Measurements from ENCODE around the gene NCAM2.

Gene NCAM2

DNA sequence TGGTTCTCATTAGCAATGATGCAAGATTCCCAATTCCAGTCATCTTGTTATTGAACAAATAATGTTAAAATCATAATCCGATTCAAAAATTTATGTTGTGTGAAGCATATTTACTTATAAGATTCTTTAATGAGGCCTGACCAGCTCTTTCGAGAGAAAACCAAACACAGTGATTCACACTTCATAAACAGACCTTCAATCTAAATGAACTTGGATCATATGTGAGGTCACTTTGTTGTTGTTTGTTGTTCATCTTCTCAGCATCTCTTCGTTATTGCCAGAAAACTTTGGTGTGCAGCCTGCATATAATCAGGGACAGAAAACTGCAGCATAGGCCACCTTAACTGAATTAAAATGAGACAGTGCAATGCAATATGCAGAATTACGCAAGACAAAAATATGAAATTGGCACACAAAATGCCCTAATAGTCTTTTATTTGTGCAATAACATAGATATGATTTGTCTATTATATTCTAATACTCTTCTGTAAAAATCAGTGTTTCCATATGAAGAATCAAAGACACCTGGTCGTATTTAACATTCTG is 30.1 kb downstream of the NCAM2 start:
- Histone ChIP-seq H3K4me1 (ENCODE audit: control insufficient read depth, low read depth, low read length) (no peaks in the 10 kb centered on the region), H4K8ac (ENCODE audit: low read depth, low read length) (no peak overlapping the region), H3K79me2 (ENCODE audit: control insufficient read depth, insufficient read depth, low read length) (no peaks in the 10 kb centered on the region), H3K27me3 (ENCODE audit: insufficient read depth, low read length, poor library complexity) (no peaks in the 10 kb centered on the region), H4K5ac (ENCODE audit: low read length) (no peak overlapping the region), H3K4me3 (ENCODE audit: low read length) (no peak overlapping the region), H3K4me2 (ENCODE audit: low read length) (no peak overlapping the region), H3K79me1 (ENCODE audit: low read length) (no peaks in the 10 kb centered on the region), H3K23ac (ENCODE audit: low read length) (no peak overlapping the region), H3K56ac (ENCODE audit: low read length) (no peak overlapping the region), H3K4ac (ENCODE audit: low read depth, low read length) (no peak overlapping the region), H2BK5ac (ENCODE audit: low read length) (no peak overlapping the region), H3K36me3 (ENCODE audit: control insufficient read depth, insufficient read depth, low read length) (no peaks in the 10 kb centered on the region), H2BK15ac (replicated peaks; ENCODE audit: low read depth) (no peak overlapping the region), H2AK5ac (ENCODE audit: low read length) (no peak overlapping the region), H3K18ac (ENCODE audit: low read length) (no peak overlapping the region), H3K9ac (ENCODE audit: low read length) (no peak overlapping the region), H3K27ac (ENCODE audit: low read depth, low read length) (no peak overlapping the region), H2BK120ac (ENCODE audit: low read depth, low read length) (no peak overlapping the region)
- no peak for DNase-seq
- no CpG with 5 or more reads among the region's 5 CpGs for WGBS (ENCODE audit: extremely low coverage, insufficient coverage, low lambda C conversion rate)

DNA sequence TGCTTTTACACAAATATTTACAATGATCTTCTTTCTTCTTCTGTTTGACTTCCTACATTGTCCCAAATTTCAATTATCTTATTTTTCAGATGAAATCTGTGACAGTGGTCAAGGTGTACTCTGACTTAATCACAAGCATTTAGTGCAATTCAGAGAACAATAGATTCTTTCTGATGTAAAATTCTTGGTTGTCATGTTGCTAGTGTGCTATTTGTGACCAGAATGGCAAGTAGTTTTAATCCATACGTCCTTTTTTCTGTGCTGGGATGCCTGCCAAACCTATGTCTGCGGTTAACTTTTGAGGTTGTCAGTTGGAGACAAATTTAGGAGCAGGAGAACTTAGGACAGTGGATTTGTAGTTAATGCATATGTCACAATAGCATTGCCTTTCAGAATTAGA is 31.0 kb downstream of the NCAM2 start:
- no peaks in the 10 kb centered on the region for H3K79me2 ChIP-seq (ENCODE audit: control insufficient read depth, insufficient read depth, low read length)
- no peak overlapping the region for H2BK15ac ChIP-seq (replicated peaks; ENCODE audit: low read depth)
- H3K27me3 ChIP-seq (ENCODE audit: insufficient read depth, low read length, poor library complexity) = no peaks in the 10 kb centered on the region
- no peak overlapping the region for H3K27ac ChIP-seq (ENCODE audit: low read depth, low read length)
- no peaks in the 10 kb centered on the region for H3K4me1 ChIP-seq (ENCODE audit: control insufficient read depth, low read depth, low read length)
- H3K4me3 ChIP-seq (ENCODE audit: low read length) = no peak overlapping the region
- no peaks in the 10 kb centered on the region for H3K36me3 ChIP-seq (ENCODE audit: control insufficient read depth, insufficient read depth, low read length)
- H3K4me2 ChIP-seq (ENCODE audit: low read length) = no peak overlapping the region
- no peak overlapping the region for H2BK120ac ChIP-seq (ENCODE audit: low read depth, low read length)
- no peak overlapping the region for H3K56ac ChIP-seq (ENCODE audit: low read length)
- no peak for DNase-seq
- H4K8ac ChIP-seq (ENCODE audit: low read depth, low read length) = no peak overlapping the region
- no peak overlapping the region for H3K23ac ChIP-seq (ENCODE audit: low read length)
- H4K5ac ChIP-seq (ENCODE audit: low read length) = no peak overlapping the region
- no peak overlapping the region for H3K9ac ChIP-seq (ENCODE audit: low read length)
- no peaks in the 10 kb centered on the region for H3K79me1 ChIP-seq (ENCODE audit: low read length)
- WGBS (ENCODE audit: extremely low coverage, insufficient coverage, low lambda C conversion rate) = no CpG with 5 or more reads among the region's 2 CpGs
- H2AK5ac ChIP-seq (ENCODE audit: low read length) = no peak overlapping the region
- H3K18ac ChIP-seq (ENCODE audit: low read length) = no peak overlapping the region
- H3K4ac ChIP-seq (ENCODE audit: low read depth, low read length) = no peak overlapping the region
- no peak overlapping the region for H2BK5ac ChIP-seq (ENCODE audit: low read length)

DNA sequence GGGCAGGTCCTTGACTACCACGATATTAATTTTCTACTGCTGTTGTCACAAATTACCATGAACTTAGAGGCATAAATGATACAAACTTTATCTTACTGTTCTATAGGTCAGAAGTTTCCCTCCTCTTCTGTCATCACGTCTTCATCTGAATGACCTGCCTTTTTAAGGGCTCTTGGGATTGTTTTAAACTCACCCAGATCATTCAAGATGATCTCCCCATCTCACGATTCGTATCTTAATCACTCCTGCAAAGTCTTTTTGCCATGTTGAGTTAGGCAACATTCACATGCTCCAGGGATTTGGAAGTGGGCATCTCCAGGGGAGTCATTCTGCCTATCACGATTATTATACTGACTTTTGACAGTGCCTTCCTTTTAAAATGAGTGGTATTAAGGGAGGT is 32.1 kb downstream of the NCAM2 start:
- Histone ChIP-seq H2AK5ac (ENCODE audit: low read length) (no peak overlapping the region), H3K23ac (ENCODE audit: low read length) (no peak overlapping the region), H4K8ac (ENCODE audit: low read depth, low read length) (no peak overlapping the region), H3K27me3 (ENCODE audit: insufficient read depth, low read length, poor library complexity) (no peaks in the 10 kb centered on the region), H3K4me3 (ENCODE audit: low read length) (no peak overlapping the region), H3K56ac (ENCODE audit: low read length) (no peak overlapping the region), H2BK5ac (ENCODE audit: low read length) (no peak overlapping the region), H3K4ac (ENCODE audit: low read depth, low read length) (no peak overlapping the region), H3K27ac (ENCODE audit: low read depth, low read length) (no peak overlapping the region), H2BK120ac (ENCODE audit: low read depth, low read length) (no peak overlapping the region), H4K5ac (ENCODE audit: low read length) (no peak overlapping the region), H2BK15ac (replicated peaks; ENCODE audit: low read depth) (no peak overlapping the region), H3K36me3 (ENCODE audit: control insufficient read depth, insufficient read depth, low read length) (no peaks in the 10 kb centered on the region), H3K79me1 (ENCODE audit: low read length) (no peaks in the 10 kb centered on the region), H3K4me2 (ENCODE audit: low read length) (no peak overlapping the region), H3K4me1 (ENCODE audit: control insufficient read depth, low read depth, low read length) (no peaks in the 10 kb centered on the region), H3K79me2 (ENCODE audit: control insufficient read depth, insufficient read depth, low read length) (no peaks in the 10 kb centered on the region), H3K18ac (ENCODE audit: low read length) (no peak overlapping the region), H3K9ac (ENCODE audit: low read length) (no peak overlapping the region)
- DNase-seq = no peak
- no CpG with 5 or more reads among the region's 5 CpGs for WGBS (ENCODE audit: extremely low coverage, insufficient coverage, low lambda C conversion rate)

DNA sequence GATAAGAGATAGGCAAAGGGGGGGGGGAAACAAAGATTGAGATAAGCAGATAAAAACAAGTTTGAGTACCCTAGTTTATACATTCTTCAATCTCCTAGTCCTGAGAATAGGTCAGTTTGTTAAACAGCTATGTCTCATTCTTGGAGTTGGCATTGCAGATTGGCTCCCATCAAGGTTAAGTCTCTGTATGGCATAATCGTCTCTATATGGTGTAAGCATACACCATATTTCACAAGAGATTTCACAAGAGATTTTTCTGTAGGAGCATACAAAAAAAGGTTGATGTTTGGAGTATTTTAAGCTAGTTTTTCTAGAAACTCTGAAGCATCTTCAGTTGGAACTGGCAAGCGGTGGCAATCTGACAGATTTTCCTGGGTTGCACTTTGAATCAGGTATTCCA is 35.8 kb downstream of the NCAM2 start:
- Histone ChIP-seq H3K4me3 (ENCODE audit: low read length) (no peak overlapping the region), H3K4me2 (ENCODE audit: low read length) (no peak overlapping the region), H2BK5ac (ENCODE audit: low read length) (no peak overlapping the region), H3K4ac (ENCODE audit: low read depth, low read length) (no peak overlapping the region), H3K9ac (ENCODE audit: low read length) (no peak overlapping the region), H4K5ac (ENCODE audit: low read length) (no peak overlapping the region), H3K18ac (ENCODE audit: low read length) (no peak overlapping the region), H3K56ac (ENCODE audit: low read length) (no peak overlapping the region), H3K27ac (ENCODE audit: low read depth, low read length) (no peak overlapping the region), H3K79me2 (ENCODE audit: control insufficient read depth, insufficient read depth, low read length) (no peaks in the 10 kb centered on the region), H2BK120ac (ENCODE audit: low read depth, low read length) (no peak overlapping the region), H3K79me1 (ENCODE audit: low read length) (no peaks in the 10 kb centered on the region), H3K23ac (ENCODE audit: low read length) (no peak overlapping the region), H3K27me3 (ENCODE audit: insufficient read depth, low read length, poor library complexity) (no peaks in the 10 kb centered on the region), H4K8ac (ENCODE audit: low read depth, low read length) (no peak overlapping the region), H3K36me3 (ENCODE audit: control insufficient read depth, insufficient read depth, low read length) (no peaks in the 10 kb centered on the region), H2BK15ac (replicated peaks; ENCODE audit: low read depth) (no peak overlapping the region), H2AK5ac (ENCODE audit: low read length) (no peak overlapping the region), H3K4me1 (ENCODE audit: control insufficient read depth, low read depth, low read length) (no peaks in the 10 kb centered on the region)
- no CpG with 5 or more reads among the region's 2 CpGs for WGBS (ENCODE audit: extremely low coverage, insufficient coverage, low lambda C conversion rate)
- no peak for DNase-seq

DNA sequence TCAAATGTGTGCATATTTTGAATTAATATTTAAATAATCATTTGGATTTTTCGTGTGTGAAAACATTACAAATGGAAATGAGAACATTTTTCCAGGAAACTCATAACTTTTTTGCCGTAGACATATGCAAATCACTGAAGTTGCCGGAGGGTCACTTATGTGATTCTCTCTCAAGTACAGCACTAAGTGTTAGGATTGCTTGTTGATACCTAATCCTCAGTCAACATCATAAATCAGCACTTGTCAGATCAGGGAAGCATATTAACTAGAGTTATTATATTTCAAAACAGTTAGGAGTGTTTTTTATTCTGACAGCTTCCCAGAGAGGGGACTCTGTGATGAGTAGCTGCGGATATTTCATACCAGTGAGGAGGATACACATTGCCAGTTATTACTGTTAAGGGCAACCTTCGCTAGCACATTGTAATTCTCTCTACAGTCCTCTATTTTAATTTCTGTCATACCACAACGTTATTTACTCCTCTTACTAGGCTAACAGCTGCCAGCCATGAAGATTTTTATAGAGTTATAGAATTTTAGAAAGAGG is 41.5 kb downstream of the NCAM2 start:
- Histone ChIP-seq H3K4me2 (ENCODE audit: low read length) (no peak overlapping the region), H2BK15ac (replicated peaks; ENCODE audit: low read depth) (no peak overlapping the region), H2BK5ac (ENCODE audit: low read length) (no peak overlapping the region), H2AK5ac (ENCODE audit: low read length) (no peak overlapping the region), H4K8ac (ENCODE audit: low read depth, low read length) (no peak overlapping the region), H3K79me2 (ENCODE audit: control insufficient read depth, insufficient read depth, low read length) (no peaks in the 10 kb centered on the region), H2BK120ac (ENCODE audit: low read depth, low read length) (no peak overlapping the region), H3K18ac (ENCODE audit: low read length) (no peak overlapping the region), H4K5ac (ENCODE audit: low read length) (no peak overlapping the region), H3K36me3 (ENCODE audit: control insufficient read depth, insufficient read depth, low read length) (no peaks in the 10 kb centered on the region), H3K4me3 (ENCODE audit: low read length) (no peak overlapping the region), H3K9ac (ENCODE audit: low read length) (no peak overlapping the region), H3K4ac (ENCODE audit: low read depth, low read length) (no peak overlapping the region), H3K23ac (ENCODE audit: low read length) (no peak overlapping the region), H3K4me1 (ENCODE audit: control insufficient read depth, low read depth, low read length) (no peaks in the 10 kb centered on the region), H3K56ac (ENCODE audit: low read length) (no peak overlapping the region), H3K79me1 (ENCODE audit: low read length) (no peaks in the 10 kb centered on the region), H3K27me3 (ENCODE audit: insufficient read depth, low read length, poor library complexity) (no peaks in the 10 kb centered on the region), H3K27ac (ENCODE audit: low read depth, low read length) (no peak overlapping the region)
- 100% methylated on average over 1 of the region's 6 CpGs for WGBS (ENCODE audit: extremely low coverage, insufficient coverage, low lambda C conversion rate)
- no peak for DNase-seq

DNA sequence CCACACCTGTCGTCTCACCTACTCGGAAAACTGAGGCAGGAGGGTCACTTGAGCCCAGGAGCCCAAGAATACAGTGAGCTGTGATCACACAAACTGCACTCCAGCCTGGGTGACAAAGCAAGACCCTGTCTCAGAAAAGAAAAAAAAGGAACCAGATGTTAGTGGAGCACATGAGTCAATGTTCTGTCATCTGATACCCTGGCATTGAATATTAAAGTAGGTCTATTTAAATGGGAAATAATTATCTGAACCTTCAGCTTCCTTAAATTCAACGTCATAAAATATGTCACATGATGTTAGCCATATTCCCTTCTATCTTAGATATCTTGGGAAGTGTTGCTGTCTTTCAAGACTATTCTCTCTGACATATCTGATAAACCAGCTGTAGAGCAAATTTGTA is 47.3 kb downstream of the NCAM2 start:
- Histone ChIP-seq H3K4me1 (ENCODE audit: control insufficient read depth, low read depth, low read length) (peaks cover 2% of the 10 kb centered on the region), H3K18ac (ENCODE audit: low read length) (no peak overlapping the region), H3K27ac (ENCODE audit: low read depth, low read length) (no peak overlapping the region), H3K36me3 (ENCODE audit: control insufficient read depth, insufficient read depth, low read length) (no peaks in the 10 kb centered on the region), H3K4me2 (ENCODE audit: low read length) (no peak overlapping the region), H3K9ac (ENCODE audit: low read length) (no peak overlapping the region), H3K56ac (ENCODE audit: low read length) (no peak overlapping the region), H4K8ac (ENCODE audit: low read depth, low read length) (no peak overlapping the region), H4K5ac (ENCODE audit: low read length) (no peak overlapping the region), H3K27me3 (ENCODE audit: insufficient read depth, low read length, poor library complexity) (no peaks in the 10 kb centered on the region), H2BK15ac (replicated peaks; ENCODE audit: low read depth) (no peak overlapping the region), H3K4ac (ENCODE audit: low read depth, low read length) (no peak overlapping the region), H3K23ac (ENCODE audit: low read length) (no peak overlapping the region), H3K79me2 (ENCODE audit: control insufficient read depth, insufficient read depth, low read length) (no peaks in the 10 kb centered on the region), H2BK120ac (ENCODE audit: low read depth, low read length) (no peak overlapping the region), H3K79me1 (ENCODE audit: low read length) (no peaks in the 10 kb centered on the region), H2AK5ac (ENCODE audit: low read length) (no peak overlapping the region), H3K4me3 (ENCODE audit: low read length) (no peak overlapping the region), H2BK5ac (ENCODE audit: low read length) (no peak overlapping the region)
- no CpG with 5 or more reads among the region's 3 CpGs for WGBS (ENCODE audit: extremely low coverage, insufficient coverage, low lambda C conversion rate)
- no peak for DNase-seq
